Effector memory CD8-positive, alpha-beta T cell (primary cell): ENCODE results near the gene PJVK.
"Not testable (repeated sequence)": the region's sequence is repeated elsewhere in the genome, so short reads cannot be mapped to it uniquely, and the experiment has no call there.

Experiments used
- ATAC-seq: fragments of 150-1000 bp; cut with Tn5 transposase; replicated peaks from 2 replicates; pipeline ENCODE4 v1.10.0; 2021; ENCODE audit warnings: mild to moderate bottlenecking, moderate library complexity
- DNase-seq, 3 experiments: peaks; one replicate each; pipeline ENCODE4 v3.0.0; 2021
- H3K27ac Mint-ChIP-seq, 2 donors: one replicate each; pipeline ENCODE4 v1.8.0; 2022; ENCODE audit warnings: mild to moderate bottlenecking in 2 of 2, mixed read lengths in 2 of 2, moderate library complexity in 2 of 2
- H3K27me3 Mint-ChIP-seq, 2 donors: one replicate each; pipeline ENCODE4 v1.8.0; 2022; ENCODE audit warnings: mixed read lengths in 2 of 2
- H3K36me3 Mint-ChIP-seq: one replicate; pipeline ENCODE4 v1.8.0; 2022; ENCODE audit warnings: mild to moderate bottlenecking, moderate library complexity, mixed read lengths; ENCODE audit not compliant: insufficient read depth
- H3K4me1 Mint-ChIP-seq, 2 donors: one replicate each; pipeline ENCODE4 v1.8.0; 2022; ENCODE audit warnings: low read depth in 2 of 2, mixed read lengths in 2 of 2
- H3K4me3 Mint-ChIP-seq, 2 donors: one replicate each; pipeline ENCODE4 v1.8.0; 2022; ENCODE audit warnings: mild to moderate bottlenecking in 2 of 2, mixed read lengths in 2 of 2, moderate library complexity in 2 of 2
- H3K9me3 Mint-ChIP-seq, 2 donors: one replicate each; pipeline ENCODE4 v1.8.0; 2022; ENCODE audit warnings: mixed read lengths in 2 of 2

The PJVK gene

DNA sequence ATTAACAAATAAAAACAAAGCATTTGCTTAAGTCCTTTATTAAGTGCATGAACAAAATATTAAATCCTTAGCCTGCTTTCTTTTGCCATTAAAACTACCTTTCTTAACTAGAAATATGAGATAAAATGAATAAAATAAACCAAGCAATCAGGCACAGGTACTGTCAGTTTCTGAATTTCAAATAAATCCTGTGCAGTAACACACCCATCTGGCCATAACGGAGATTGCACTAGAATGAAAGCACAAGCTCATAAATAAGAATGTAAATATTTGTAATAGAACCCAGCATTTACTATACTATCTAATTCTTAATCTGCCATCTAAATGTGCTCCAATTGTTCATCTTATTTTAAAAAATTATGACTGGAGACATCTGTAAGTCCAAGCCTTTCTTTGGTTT lies 32.1 kb upstream of the PJVK start:
- H3K9me3 Mint-ChIP-seq = no peaks in the 10 kb centered on the region
- no peak overlapping the region for H3K27ac Mint-ChIP-seq
- peaks cover 14 to 16% of the 10 kb centered on the region in 2 donors for H3K4me1 Mint-ChIP-seq
- ATAC-seq = no peak
- H3K36me3 Mint-ChIP-seq = peaks cover 3% of the 10 kb centered on the region
- H3K4me3 Mint-ChIP-seq = no peak overlapping the region
- no peaks in the 10 kb centered on the region for H3K27me3 Mint-ChIP-seq
- no peak for DNase-seq

DNA sequence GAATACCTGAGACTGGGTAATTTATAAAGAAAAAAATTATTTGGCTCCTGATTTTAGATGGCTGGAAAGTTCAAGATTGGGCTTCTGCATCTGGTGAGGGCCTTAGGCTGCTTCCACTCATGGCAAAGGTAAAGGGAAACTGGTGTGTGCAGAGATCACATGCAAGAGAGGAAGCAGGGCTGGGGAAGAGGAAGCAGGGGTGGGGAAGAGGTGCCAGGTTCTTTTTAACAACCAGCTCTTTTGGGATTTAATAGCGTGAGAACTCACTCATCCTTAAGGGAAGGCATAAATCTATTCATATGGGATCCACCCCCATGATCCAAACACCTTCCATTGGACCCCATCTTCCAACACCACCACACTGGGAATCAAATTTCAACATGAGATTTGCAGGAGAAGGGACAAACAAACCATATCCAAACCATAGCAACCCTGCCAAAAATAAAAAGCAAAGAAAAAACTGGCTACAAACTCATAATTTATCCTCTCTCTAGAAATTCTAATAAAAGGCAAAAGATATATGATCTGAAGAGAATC lies 30.6 kb upstream of the PJVK start:
- ATAC-seq (no peak), DNase-seq (no peak)
- Mint-ChIP-seq H3K9me3 (no peaks in the 10 kb centered on the region), H3K27me3 (no peaks in the 10 kb centered on the region), H3K36me3 (no peaks in the 10 kb centered on the region), H3K4me1 (peaks cover 2 to 4% of the 10 kb centered on the region in 2 donors), H3K27ac (no peak overlapping the region), H3K4me3 (no peak overlapping the region)

DNA sequence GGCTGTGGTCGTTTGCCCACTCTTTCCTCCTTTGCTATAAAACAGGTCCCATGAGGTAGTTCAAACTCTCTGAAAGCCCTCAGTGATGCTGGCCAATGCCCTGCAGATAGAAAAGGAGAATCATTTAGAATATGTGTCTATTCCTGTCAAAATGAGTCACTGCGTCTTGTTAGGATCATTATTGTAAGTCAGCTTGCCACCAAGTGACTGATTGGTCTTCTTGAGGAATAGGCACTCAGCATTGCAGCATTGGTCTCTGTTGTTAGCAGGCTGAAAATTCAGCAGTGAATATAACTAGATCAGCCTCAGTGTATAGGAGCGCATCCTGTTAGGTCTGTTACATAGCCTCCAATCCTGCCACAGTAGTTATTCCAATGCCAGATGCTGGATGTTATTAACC lies 29.1 kb upstream of the PJVK start:
- Mint-ChIP-seq H3K36me3 (peaks cover 5% of the 10 kb centered on the region), H3K4me1 (peaks cover 0 to 2% of the 10 kb centered on the region in 2 donors), H3K27me3 (no peaks in the 10 kb centered on the region), H3K9me3 (no peaks in the 10 kb centered on the region), H3K27ac (no peak overlapping the region), H3K4me3 (no peak overlapping the region)
- ATAC-seq (no peak), DNase-seq (no peak)

DNA sequence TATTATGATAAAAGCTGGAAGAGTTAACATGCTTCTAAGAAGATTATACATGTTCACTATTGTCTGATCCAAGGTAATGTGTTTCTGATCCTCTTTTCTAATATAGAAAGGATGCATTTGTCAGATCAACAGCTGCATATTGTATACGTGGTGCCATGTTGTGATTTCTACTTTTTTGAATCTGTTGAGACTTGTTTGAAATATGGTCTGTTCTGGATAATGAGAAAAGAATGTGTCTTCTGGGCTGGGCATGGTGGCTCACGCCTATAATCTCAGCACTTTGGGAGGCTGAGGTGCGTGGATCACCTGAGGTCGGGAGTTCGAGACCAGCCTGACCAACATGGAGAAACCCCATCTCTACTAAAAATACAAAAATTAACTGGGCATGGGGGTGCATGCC lies 27.4 kb upstream of the PJVK start:
- H3K4me3 Mint-ChIP-seq, H3K9me3 Mint-ChIP-seq, H3K4me1 Mint-ChIP-seq, DNase-seq, H3K27me3 Mint-ChIP-seq, H3K27ac Mint-ChIP-seq, ATAC-seq: not testable (repeated sequence)
- peaks cover 13% of the 10 kb centered on the region for H3K36me3 Mint-ChIP-seq

DNA sequence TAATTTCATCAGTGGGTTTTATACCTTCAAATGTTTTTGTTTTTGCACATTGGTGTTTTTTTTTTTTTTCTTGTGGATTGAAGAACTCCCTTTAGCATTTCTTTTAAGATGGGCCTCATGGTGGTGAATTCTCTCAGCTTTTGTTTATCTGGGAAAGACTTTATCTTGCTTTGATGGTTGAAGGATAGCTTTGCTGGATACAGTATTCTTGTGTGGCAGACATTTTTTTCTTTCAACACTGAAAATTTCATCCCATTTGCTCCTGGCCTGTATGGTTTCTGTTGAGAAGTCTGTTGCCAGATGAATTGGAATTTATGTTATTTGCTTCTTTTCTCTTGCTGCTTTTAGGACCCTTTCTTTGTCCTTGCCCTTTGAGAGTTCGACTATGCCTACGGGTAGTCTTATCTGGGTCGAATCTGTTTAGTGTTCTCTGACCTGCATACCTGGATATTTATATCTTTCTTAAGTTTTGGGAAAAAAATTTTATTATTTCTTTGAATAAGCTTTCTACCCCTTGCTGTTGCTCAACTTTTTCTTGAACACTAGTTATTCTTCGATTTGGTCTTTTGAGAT lies 25.8 kb upstream of the PJVK start:
- peaks cover 16% of the 10 kb centered on the region for H3K36me3 Mint-ChIP-seq
- ATAC-seq = no peak
- no peak for DNase-seq
- H3K4me1 Mint-ChIP-seq = peaks cover 0 to 2% of the 10 kb centered on the region in 2 donors
- no peak overlapping the region for H3K27ac Mint-ChIP-seq
- H3K27me3 Mint-ChIP-seq = no peaks in the 10 kb centered on the region
- H3K4me3 Mint-ChIP-seq = no peak overlapping the region
- H3K9me3 Mint-ChIP-seq = no peaks in the 10 kb centered on the region

DNA sequence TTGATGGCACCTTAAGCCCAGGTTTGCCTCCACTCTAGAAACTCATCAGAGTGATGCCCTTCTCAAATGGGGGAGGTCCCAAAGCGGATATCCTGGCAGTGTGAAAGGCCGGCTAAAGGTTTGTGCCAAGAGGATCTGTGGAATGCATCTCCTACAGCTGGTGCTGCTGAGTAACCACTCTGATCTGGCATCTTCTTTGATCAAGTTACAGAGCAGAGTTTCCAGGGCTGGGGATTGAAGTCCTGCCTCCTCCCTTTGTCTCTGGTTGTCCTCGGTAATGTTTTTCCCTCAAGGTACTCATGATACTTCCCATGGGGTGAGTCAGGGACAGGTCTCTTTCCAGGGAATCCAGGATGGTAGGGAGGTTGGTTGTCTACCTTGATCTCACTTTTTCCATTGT lies 24.8 kb upstream of the PJVK start:
- H3K4me1 Mint-ChIP-seq = peaks cover 0 to 2% of the 10 kb centered on the region in 2 donors
- DNase-seq = no peak
- H3K27me3 Mint-ChIP-seq = no peaks in the 10 kb centered on the region
- no peak overlapping the region for H3K27ac Mint-ChIP-seq
- H3K4me3 Mint-ChIP-seq = no peak overlapping the region
- H3K9me3 Mint-ChIP-seq = no peaks in the 10 kb centered on the region
- peaks cover 27% of the 10 kb centered on the region for H3K36me3 Mint-ChIP-seq
- ATAC-seq = no peak

DNA sequence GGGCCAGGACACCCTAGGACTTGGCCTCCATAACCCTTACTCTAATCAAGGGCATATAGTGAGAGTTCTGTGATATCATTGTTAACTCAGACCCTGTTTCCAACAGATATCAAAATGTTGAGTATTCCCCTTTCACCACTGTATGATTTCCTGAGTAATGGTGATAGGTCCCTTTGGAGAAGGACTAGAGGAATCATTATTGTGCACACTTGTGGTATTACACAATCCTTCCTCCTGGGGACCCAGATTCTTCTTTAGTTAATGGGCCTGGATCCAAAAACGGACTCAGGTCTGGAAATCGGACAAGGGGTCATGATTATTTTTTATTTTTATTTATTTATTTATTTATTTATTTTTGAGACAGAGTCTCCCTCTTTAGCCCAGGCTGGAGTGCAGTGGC lies 23.7 kb upstream of the PJVK start:
- DNase-seq = no peak
- Mint-ChIP-seq H3K9me3 (no peaks in the 10 kb centered on the region), H3K27ac (no peak overlapping the region), H3K27me3 (no peaks in the 10 kb centered on the region), H3K36me3 (peaks cover 31% of the 10 kb centered on the region), H3K4me3 (no peak overlapping the region), H3K4me1 (peaks cover 0 to 2% of the 10 kb centered on the region in 2 donors)
- no peak for ATAC-seq

DNA sequence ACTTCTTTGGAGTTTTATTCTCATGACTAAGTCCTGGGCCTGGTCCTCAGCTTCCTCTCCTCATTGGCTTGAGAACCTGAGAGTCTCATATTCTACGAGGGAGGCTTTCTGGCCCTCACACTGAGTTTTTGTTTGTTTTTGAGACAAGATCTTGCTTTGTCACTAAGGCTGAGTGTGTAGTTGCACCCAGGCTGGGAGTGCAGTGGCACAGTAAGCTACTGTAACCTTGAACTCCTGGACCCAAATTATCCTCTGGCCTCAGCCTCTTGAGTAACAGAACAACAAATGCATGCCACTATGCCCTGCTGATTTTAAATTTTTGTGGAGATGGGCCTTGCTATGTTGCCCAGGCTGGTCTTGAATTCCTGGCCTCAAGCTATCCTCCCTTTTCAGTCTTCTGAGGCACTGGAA lies 22.8 kb upstream of the PJVK start:
- ATAC-seq = no peak
- Mint-ChIP-seq H3K4me1 (peaks cover 0 to 2% of the 10 kb centered on the region in 2 donors), H3K4me3 (no peak overlapping the region), H3K9me3 (no peaks in the 10 kb centered on the region), H3K27me3 (no peaks in the 10 kb centered on the region), H3K36me3 (peaks cover 39% of the 10 kb centered on the region), H3K27ac (peak overlapping the region in 1 of 2 donors; percentile 11)
- DNase-seq = no peak

DNA sequence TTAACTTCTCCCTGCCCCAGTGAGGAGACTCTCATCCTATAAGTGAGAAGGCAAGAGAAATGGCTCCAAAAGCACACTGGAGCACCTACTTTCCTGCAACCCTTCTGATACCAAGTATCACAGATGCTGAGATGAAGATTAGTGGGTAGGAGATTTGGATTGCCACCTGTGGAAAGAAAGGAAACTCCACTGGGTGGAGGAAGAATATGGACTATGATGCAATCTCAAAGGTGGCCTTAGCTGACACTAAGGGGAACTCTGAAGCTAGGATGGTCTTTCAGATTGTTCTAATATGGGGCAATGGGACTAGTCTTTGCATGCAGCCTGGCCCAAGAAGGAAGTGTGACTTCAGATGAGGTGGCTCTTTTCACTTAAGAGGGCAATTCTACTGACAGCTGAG lies 21.8 kb upstream of the PJVK start:
- Mint-ChIP-seq H3K36me3 (peaks cover 48% of the 10 kb centered on the region), H3K4me3 (no peak overlapping the region), H3K27ac (no peak overlapping the region), H3K27me3 (no peaks in the 10 kb centered on the region), H3K4me1 (no peaks in the 10 kb centered on the region), H3K9me3 (no peaks in the 10 kb centered on the region)
- DNase-seq (no peak), ATAC-seq (no peak)

DNA sequence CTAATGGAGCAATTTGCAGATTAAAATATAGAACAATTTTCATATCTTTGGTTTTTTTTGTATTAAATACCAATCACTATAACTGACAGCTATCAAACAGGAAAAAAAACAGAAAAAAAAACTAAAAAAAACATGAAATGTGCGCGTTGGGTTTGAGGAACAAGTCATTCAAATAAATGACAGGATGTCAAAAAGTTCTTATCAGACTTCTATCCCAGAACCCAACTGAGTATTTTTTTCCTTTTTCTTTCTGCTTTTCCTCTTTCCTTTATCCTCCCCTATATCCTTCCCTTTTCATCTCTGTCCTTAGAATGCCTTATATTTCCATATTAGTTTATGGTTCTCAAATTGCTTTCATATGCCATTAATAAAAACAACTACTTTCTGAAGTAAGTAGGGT lies 14.5 kb upstream of the PJVK start:
- Mint-ChIP-seq H3K9me3 (no peaks in the 10 kb centered on the region), H3K27me3 (no peaks in the 10 kb centered on the region), H3K4me3 (no peak overlapping the region), H3K27ac (peak overlapping the region in 1 of 2 donors; percentile 42), H3K4me1 (no peaks in the 10 kb centered on the region), H3K36me3 (peaks cover 65% of the 10 kb centered on the region)
- ATAC-seq = no peak
- no peak for DNase-seq

DNA sequence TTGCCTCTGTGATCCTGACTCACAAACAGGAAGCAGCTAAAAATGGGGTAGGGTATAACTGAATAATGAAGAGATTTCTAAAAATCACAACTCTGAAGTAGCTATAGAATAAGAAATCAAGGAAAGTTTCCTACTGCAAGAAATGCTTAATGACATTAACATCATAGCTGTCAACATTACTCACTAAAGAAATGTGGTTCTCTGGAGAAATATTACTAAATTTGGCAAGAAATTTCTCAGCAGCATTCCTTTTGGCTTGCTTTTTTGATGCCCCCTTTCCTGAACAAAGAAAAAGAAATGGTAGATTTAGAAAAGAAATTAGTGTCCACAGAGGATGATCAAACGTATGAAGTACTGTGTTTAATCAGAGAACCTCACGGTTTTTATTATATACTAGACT lies 9.8 kb upstream of the PJVK start:
- peaks cover 61% of the 10 kb centered on the region for H3K36me3 Mint-ChIP-seq
- no peaks in the 10 kb centered on the region for H3K9me3 Mint-ChIP-seq
- no peak overlapping the region for H3K4me3 Mint-ChIP-seq
- no peaks in the 10 kb centered on the region for H3K4me1 Mint-ChIP-seq
- H3K27me3 Mint-ChIP-seq = no peaks in the 10 kb centered on the region
- H3K27ac Mint-ChIP-seq = no peak overlapping the region
- DNase-seq (no peak), ATAC-seq (no peak)

DNA sequence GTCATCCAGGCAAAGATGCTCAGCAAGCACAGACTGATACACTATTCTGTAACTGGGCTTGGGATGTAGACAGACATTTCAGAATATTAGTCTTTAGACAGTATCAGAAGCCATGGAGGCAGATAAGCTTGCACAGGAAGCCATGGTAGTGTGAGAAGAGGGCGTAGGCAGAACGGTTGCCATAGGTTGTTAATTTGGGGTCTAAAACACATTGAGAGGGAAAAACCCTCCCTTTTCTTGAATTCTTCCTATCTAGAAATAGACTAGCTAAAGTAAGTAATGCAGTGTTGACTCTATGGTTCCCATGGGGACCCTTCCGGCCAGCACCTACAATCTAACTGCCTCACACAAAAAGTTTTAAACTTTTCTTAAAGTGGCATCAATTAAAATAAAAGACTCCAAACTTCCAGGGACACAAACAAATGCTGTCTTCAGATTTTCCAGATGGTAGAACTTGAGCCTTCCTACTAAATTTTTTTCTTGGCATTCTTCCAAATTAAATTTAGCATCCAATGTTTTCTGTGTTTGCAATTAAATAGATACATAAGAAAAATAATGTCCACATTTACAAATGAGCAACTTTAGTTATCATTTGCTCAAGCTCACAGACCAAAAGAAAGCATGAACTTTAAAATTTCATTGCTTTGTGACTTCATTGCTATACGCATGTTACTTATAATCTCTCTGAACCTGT lies 2.1 kb upstream of the PJVK start:
- Mint-ChIP-seq H3K36me3 (peaks cover 52% of the 10 kb centered on the region), H3K9me3 (no peaks in the 10 kb centered on the region), H3K4me3 (peak overlapping the region; percentile 87 to 89)

DNA sequence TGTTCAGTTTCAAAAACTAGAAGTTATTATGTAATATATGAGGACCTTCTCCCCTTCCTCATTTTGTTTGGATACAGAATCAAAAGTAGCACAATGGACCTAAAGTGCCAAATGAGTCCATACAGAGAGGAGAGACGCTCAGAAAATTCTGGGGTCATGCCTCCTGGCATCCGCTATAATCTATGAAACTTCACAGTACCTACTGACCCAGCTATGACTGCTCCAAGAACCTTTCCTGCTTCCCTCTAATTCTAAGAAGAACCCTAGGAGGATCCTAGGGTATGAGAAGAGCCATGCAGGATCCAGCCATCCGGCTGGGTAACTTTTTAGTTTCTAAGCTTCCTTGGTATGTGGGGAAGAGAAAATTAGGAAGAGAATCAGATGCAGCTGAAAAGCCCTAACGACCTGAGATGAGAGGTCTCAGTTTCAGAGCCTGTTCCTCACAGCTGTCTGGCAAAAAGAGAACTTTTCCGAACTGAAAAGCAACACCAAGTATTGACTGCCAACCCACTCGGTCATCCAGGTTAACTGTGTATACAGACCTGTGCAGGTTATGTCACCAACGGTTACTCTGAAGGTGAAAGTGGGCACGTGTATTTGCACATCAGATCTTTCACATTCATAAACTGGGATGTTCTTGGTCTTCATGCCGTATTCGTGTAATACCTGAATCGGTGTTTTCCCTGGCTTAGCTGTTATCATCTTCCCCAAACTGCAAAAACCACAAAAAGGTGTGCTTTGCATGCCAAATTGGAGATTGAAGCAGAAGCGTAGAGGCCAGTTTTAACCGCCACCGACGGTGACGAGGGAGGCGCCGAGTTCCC lies 1.3 kb upstream of the PJVK start:
- DNase-seq = no peak
- H3K9me3 Mint-ChIP-seq = no peaks in the 10 kb centered on the region
- H3K27ac Mint-ChIP-seq = peak overlapping the region; percentile 91 to 92
- peak overlapping the region; percentile 87 to 89 for H3K4me3 Mint-ChIP-seq
- H3K36me3 Mint-ChIP-seq = peaks cover 46% of the 10 kb centered on the region
- no peaks in the 10 kb centered on the region for H3K27me3 Mint-ChIP-seq
- no peak for ATAC-seq
- H3K4me1 Mint-ChIP-seq = peaks cover 13 to 24% of the 10 kb centered on the region in 2 donors

More for the DNA sequence above, 2.1 kb upstream of the PJVK start:
- Mint-ChIP-seq H3K27ac (peak overlapping the region; percentile 91 to 92), H3K27me3 (no peaks in the 10 kb centered on the region), H3K4me1 (peaks cover 13 to 24% of the 10 kb centered on the region in 2 donors)
- no peak for ATAC-seq
- no peak for DNase-seq

DNA sequence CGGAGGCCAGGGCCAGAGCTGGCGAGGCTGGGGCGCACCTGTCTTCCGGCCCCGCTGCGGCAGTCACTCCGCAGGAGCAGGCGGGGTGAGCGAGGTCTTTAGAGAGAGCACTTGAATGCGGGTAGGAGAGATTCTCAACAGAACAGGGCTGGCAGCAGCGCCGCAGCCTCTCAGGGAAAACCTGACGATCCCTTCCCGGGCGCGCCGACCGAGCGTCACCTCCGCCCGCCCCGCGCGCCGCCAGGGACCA lies 729 bp upstream of the PJVK start:
- peak overlapping the region; percentile 87 to 89 for H3K4me3 Mint-ChIP-seq
- peak; percentile 58 for ATAC-seq
- peak overlapping the region; percentile 91 to 92 for H3K27ac Mint-ChIP-seq
- peaks cover 13 to 24% of the 10 kb centered on the region in 2 donors for H3K4me1 Mint-ChIP-seq
- DNase-seq = peak; percentile 69 to 76 (median 71)
- peaks cover 41% of the 10 kb centered on the region for H3K36me3 Mint-ChIP-seq
- no peaks in the 10 kb centered on the region for H3K9me3 Mint-ChIP-seq
- H3K27me3 Mint-ChIP-seq = no peaks in the 10 kb centered on the region
